Measurements from ENCODE around the gene PRMT2. TPM values are rescaled to one million over a fixed set of nuclear protein-coding genes. Genes with fewer than 3 reads are reported as not detected.
A peak's percentile ranks its signal among the peaks of the same experiment; 100 is the strongest.

PRMT2 gene
- total RNA-seq, 2 experiments from 2014 or later = 54.4 to 58.2 TPM

DNA sequence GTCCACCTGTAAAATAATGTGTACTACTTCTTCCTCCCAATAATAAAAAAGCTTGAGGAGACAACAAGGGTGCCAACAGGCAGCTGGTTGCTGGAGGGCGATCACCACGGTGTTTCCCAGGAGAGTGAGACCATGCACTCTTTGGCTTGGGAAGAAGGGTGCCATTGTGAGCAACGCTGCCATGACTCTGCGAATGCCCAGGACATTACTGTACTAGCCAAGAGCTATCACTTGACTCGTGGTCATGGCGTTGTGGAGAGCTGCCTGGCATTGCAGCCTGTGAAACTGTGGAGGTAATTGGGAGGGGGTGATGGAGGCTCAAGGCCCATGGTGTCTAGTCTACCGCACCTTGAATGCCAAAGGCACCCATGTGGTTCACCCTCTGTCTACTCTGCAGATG lies 14.6 kb upstream of the PRMT2 start:
- Mint-ChIP-seq H3K9me3 (peaks cover 8% of the 10 kb centered on the region), H3K36me3 (ENCODE audit: low read depth) (peaks cover 6% of the 10 kb centered on the region), H3K27me3 (no peaks in the 10 kb centered on the region), H3K4me3 (no peak overlapping the region), H3K4me1 (ENCODE audit: low read depth) (peaks cover 55% of the 10 kb centered on the region), H3K27ac (peak overlapping the region; percentile 27)
- TF ChIP-seq, protein P1, sequence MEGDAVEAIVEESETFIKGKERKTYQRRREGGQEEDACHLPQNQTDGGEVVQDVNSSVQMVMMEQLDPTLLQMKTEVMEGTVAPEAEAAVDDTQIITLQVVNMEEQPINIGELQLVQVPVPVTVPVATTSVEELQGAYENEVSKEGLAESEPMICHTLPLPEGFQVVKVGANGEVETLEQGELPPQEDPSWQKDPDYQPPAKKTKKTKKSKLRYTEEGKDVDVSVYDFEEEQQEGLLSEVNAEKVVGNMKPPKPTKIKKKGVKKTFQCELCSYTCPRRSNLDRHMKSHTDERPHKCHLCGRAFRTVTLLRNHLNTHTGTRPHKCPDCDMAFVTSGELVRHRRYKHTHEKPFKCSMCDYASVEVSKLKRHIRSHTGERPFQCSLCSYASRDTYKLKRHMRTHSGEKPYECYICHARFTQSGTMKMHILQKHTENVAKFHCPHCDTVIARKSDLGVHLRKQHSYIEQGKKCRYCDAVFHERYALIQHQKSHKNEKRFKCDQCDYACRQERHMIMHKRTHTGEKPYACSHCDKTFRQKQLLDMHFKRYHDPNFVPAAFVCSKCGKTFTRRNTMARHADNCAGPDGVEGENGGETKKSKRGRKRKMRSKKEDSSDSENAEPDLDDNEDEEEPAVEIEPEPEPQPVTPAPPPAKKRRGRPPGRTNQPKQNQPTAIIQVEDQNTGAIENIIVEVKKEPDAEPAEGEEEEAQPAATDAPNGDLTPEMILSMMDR (IDR thresholded peaks at IDR 0.05) = no peak
- no peak for ATAC-seq
- ChIA-PET CTCF (interaction anchor here (1.3 to 2.9 kb wide), 3 partner anchors 13 to 89 kb away, joined by 4 to 22 read pairs (median 5); partner anchors contain the start of gene PRMT2), POLR2A (interaction anchor here (0.6 to 6.7 kb wide), 5 partner anchors 14 to 95 kb away, joined by 3 to 52 read pairs (median 5); partner anchors contain the start of genes PRMT2 and S100B)
- intact Hi-C loops (cut with micrococcal nuclease) = no loop called here
- no peak for DNase-seq

DNA sequence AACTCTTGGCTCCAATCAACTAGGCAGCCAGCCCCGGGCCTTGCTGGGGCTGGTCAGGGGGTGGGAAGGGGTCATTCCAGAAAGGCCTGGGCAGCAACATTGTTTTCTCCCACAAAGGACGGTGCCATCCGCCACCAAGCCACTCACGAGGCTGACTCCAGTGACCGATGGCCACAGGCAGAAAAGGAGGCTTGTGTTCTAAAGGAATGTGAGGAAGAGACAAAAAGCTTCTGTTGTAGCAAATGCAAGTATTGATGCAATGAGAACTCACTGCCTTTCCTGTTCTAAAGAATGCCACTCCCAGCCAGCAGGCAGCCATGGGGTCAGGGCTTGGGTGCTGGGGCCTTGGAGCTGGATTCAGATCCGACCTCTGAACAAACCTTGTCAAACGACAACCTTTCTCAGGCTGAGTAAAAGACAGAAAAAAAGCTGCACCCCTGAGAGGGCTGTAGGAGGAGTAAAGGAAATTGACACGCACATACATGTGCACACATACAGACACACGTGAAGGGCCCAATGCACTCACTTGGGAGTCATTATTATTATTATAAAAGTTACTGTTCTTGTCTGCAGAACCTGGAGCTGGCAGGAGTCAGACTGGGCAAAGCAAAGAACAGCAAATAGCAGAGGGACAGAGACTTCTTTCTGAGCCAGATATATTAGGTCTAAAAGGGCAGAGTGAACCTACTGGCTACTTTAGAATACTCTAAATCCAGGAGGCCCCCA lies 13.9 kb upstream of the PRMT2 start:
- Mint-ChIP-seq H3K27me3 (no peaks in the 10 kb centered on the region), H3K4me3 (no peak overlapping the region), H3K4me1 (ENCODE audit: low read depth) (peaks cover 54% of the 10 kb centered on the region), H3K9me3 (peaks cover 14% of the 10 kb centered on the region), H3K36me3 (ENCODE audit: low read depth) (peaks cover 12% of the 10 kb centered on the region), H3K27ac (peak overlapping the region; percentile 86)
- ATAC-seq (peak; percentile 68), DNase-seq (peak; percentile 31)
- intact Hi-C loops (cut with micrococcal nuclease) = no loop called here
- CTCF ChIA-PET = interaction anchor here (0.7 to 2.9 kb wide), 6 partner anchors 13 to 150 kb away, joined by 3 to 22 read pairs (median 4); partner anchors contain the start of gene PRMT2
- TF ChIP-seq, protein P1 (IDR thresholded peaks at IDR 0.05) = no peak
- POLR2A ChIA-PET = interaction anchor here (0.8 to 6.7 kb wide), 6 partner anchors 10 to 69 kb away, joined by 3 to 52 read pairs (median 4); partner anchors contain the start of gene PRMT2

DNA sequence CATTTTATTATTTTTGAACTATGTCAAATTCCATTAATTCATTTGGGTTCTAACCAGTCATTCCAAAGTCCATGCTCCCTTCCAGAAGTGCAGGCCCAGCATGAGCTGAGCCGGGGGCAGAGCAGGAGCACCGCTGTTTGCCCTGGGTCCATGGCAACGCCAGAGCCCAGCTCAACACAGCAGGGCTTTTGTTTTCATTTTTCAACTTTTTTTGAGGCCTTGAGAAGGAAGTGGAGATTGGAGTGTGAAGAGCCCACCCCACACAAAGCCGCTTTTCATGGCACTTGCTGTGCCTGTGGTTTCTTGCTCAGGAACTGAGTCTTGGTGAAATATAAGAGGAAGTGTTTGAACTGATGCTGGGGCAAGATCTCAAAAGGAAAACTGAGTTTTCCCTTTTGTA lies 13.2 kb upstream of the PRMT2 start:
- peak overlapping the region; percentile 48 for H3K4me3 Mint-ChIP-seq
- H3K36me3 Mint-ChIP-seq (ENCODE audit: low read depth) = peaks cover 13% of the 10 kb centered on the region
- peaks cover 55% of the 10 kb centered on the region for H3K4me1 Mint-ChIP-seq (ENCODE audit: low read depth)
- intact Hi-C loops (cut with micrococcal nuclease) = no loop called here
- H3K27ac Mint-ChIP-seq = peak overlapping the region; percentile 86
- no peaks in the 10 kb centered on the region for H3K27me3 Mint-ChIP-seq
- ATAC-seq (peak; percentile 72), DNase-seq (peak; percentile 49)
- ChIA-PET CTCF (interaction anchor here (0.7 to 2.9 kb wide), 5 partner anchors 12 to 151 kb away, joined by 3 to 22 read pairs (median 3); partner anchors contain the start of gene PRMT2), POLR2A (interaction anchor here (0.8 to 6.7 kb wide), 6 partner anchors 10 to 70 kb away, joined by 3 to 52 read pairs (median 4); partner anchors contain the start of gene PRMT2)
- peaks cover 14% of the 10 kb centered on the region for H3K9me3 Mint-ChIP-seq
- TF ChIP-seq, protein P1 (IDR thresholded peaks at IDR 0.05) = no peak

DNA sequence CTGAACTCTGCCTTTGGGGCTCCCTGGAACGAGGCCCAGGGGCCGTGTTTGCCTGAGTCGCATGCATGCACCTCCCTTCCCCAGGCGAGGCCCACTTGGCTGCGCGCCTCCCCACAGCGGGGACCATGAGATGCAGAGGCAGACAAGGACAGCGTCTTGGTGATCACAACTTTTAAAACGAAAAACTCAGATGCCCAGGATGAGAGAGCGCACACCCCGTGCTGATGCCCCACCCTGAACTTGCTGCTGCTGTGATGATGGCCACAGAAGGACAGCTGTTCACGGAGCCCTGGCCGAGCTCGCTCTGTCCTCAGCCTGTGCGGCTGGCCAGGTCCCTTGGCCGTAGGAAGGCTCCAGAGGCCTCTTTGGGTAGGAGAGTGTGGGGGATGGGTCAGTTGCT lies 11.4 kb upstream of the PRMT2 start:
- ATAC-seq (no peak), DNase-seq (no peak)
- H3K27me3 Mint-ChIP-seq = no peaks in the 10 kb centered on the region
- H3K9me3 Mint-ChIP-seq = peaks cover 14% of the 10 kb centered on the region
- POLR2A ChIA-PET = interaction anchor here (6.7 kb wide), 1 partner anchor 11 kb away, joined by 52 read pairs; the partner anchor contains the start of gene PRMT2
- CTCF ChIA-PET = no interaction called here
- TF ChIP-seq, protein P1 (IDR thresholded peaks at IDR 0.05) = no peak
- H3K4me1 Mint-ChIP-seq (ENCODE audit: low read depth) = peaks cover 69% of the 10 kb centered on the region
- intact Hi-C loops (cut with micrococcal nuclease) = no loop called here
- H3K36me3 Mint-ChIP-seq (ENCODE audit: low read depth) = peaks cover 13% of the 10 kb centered on the region
- peak overlapping the region; percentile 53 for H3K27ac Mint-ChIP-seq
- no peak overlapping the region for H3K4me3 Mint-ChIP-seq

DNA sequence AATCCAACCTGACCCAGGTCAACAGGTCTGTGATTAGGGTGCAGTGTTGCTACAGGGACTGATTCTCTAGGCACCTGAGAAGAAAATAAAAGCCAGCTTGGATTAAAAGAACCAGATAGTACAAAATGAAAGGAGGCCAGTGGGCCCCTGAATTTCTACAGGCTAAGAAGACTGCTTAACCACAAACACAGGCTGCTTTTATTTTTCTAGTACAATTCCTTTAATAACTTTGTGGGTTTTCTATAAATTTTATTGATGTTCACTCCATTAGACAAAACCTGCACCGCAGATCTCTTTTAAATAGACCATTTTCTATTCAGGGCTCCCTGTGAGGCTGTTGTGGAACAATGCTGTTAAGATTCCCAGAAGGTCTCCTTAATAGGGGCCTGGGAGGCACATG lies 9.7 kb upstream of the PRMT2 start:
- no peak overlapping the region for H3K27ac Mint-ChIP-seq
- TF ChIP-seq, protein P1 (IDR thresholded peaks at IDR 0.05) = no peak
- no peaks in the 10 kb centered on the region for H3K27me3 Mint-ChIP-seq
- DNase-seq (no peak), ATAC-seq (no peak)
- CTCF ChIA-PET = no interaction called here
- H3K4me3 Mint-ChIP-seq = no peak overlapping the region
- H3K9me3 Mint-ChIP-seq = peaks cover 14% of the 10 kb centered on the region
- peaks cover 62% of the 10 kb centered on the region for H3K4me1 Mint-ChIP-seq (ENCODE audit: low read depth)
- intact Hi-C loops (cut with micrococcal nuclease) = no loop called here
- peaks cover 13% of the 10 kb centered on the region for H3K36me3 Mint-ChIP-seq (ENCODE audit: low read depth)
- POLR2A ChIA-PET = interaction anchor here (1.1 to 1.6 kb wide), 3 partner anchors 10 to 21 kb away, joined by 3 to 4 read pairs (median 3); partner anchors contain the start of gene S100B
